ENCODE data around the gene SRPK2.

DNA sequence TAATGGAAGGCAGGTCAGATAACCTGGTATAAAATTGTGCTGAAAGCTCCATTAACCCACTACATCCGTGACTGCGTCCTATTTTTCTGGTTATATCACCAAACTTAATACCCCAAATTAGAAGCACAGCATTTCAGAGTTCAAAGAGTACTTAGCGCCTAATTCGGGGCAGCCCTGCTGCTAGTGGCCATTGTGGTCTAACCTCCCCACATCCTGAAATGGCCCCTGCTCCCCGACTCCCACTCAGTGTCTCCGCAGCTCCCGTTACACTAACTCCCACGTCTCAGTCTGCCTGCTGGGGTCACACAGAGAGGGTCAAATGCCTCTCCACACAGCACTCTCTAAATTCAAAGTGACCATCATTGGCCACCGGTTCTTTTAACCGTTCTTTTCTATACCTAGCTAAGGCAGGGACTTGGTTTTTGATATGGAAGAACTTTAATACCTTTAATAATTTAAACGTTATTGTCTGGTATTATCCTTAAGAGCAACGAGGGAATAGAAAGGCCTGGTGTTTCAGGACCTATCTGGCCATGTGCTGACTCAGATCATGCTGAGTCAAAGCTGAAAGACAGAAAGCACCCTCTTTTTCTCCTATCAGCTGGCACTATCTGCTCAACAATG, 257.6 kb downstream of the SRPK2 start:
- TF ChIP-seq, protein P1, sequence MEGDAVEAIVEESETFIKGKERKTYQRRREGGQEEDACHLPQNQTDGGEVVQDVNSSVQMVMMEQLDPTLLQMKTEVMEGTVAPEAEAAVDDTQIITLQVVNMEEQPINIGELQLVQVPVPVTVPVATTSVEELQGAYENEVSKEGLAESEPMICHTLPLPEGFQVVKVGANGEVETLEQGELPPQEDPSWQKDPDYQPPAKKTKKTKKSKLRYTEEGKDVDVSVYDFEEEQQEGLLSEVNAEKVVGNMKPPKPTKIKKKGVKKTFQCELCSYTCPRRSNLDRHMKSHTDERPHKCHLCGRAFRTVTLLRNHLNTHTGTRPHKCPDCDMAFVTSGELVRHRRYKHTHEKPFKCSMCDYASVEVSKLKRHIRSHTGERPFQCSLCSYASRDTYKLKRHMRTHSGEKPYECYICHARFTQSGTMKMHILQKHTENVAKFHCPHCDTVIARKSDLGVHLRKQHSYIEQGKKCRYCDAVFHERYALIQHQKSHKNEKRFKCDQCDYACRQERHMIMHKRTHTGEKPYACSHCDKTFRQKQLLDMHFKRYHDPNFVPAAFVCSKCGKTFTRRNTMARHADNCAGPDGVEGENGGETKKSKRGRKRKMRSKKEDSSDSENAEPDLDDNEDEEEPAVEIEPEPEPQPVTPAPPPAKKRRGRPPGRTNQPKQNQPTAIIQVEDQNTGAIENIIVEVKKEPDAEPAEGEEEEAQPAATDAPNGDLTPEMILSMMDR (IDR thresholded peaks at IDR 0.05), result no peak
- TF ChIP-seq POLR2AphosphoS5 (IDR thresholded peaks at IDR 0.05) (no peak), POLR2A (IDR thresholded peaks at IDR 0.05; ENCODE audit: low read depth) (no peak)
